ENCODE results near the gene POLR1G.

DNA sequence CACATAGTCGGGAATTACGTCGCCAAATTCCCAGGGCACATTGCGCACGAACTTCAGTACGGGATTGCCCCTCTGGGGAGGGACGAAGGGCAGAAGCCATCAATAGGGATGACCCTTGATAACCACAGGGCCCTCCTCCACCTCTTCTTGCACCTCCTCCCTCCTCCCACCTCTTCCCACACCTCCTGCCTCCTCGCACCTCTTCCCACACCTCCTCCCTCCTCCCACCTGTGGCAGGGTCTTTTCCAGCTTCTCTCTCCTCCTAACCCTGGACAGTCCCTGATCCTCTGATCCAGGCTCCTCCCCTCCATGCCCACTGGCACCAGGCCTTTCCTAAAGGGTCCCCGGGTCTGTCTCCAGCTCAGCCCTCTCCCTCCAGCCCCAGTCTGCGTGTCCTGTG is 13.9 kb downstream of the POLR1G start:
- TF ChIP-seq EZH2 (IDR thresholded peaks at IDR 0.05; ENCODE audit: low read length, unreplicated experiment), result no peak
- TF ChIP-seq, protein P1, sequence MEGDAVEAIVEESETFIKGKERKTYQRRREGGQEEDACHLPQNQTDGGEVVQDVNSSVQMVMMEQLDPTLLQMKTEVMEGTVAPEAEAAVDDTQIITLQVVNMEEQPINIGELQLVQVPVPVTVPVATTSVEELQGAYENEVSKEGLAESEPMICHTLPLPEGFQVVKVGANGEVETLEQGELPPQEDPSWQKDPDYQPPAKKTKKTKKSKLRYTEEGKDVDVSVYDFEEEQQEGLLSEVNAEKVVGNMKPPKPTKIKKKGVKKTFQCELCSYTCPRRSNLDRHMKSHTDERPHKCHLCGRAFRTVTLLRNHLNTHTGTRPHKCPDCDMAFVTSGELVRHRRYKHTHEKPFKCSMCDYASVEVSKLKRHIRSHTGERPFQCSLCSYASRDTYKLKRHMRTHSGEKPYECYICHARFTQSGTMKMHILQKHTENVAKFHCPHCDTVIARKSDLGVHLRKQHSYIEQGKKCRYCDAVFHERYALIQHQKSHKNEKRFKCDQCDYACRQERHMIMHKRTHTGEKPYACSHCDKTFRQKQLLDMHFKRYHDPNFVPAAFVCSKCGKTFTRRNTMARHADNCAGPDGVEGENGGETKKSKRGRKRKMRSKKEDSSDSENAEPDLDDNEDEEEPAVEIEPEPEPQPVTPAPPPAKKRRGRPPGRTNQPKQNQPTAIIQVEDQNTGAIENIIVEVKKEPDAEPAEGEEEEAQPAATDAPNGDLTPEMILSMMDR (conservative IDR thresholded peaks at IDR 0.05; ENCODE audit: low read depth, low read length), result no peak
